AG04449 (cell line): ENCODE measurements around the gene THADA.
A peak's percentile ranks its signal among the peaks of the same experiment; 100 is the strongest.
"Not testable (repeated sequence)": the region's sequence is repeated elsewhere in the genome, so short reads cannot be mapped to it uniquely, and the experiment has no call there.

Experiments
- CTCF ChIA-PET: fragments of 350-600 bp; formaldehyde crosslinking; extraction: SDS; loops from one replicate; lab custom pipeline; 2021; ENCODE audit warnings: antibody characterized with exemption; lab: Yijun Ruan, JAX
- POLR2A ChIA-PET: fragments of 400-600, 350-600 bp; formaldehyde crosslinking; extraction: SDS; loops from one replicate; lab custom pipeline; 2020; ENCODE audit warnings: antibody characterized with exemption, inconsistent platforms; lab: Yijun Ruan, JAX
- DNase-seq: peaks from one replicate; pipeline ENCODE4 v3.0.0-alpha.2; 2010; ENCODE audit warnings: low read depth, low spot score
- H3K4me3 ChIP-seq: 2 replicates; pipeline ENCODE4 v1.5.1; 2011; ENCODE audit warnings: low read depth, mild to moderate bottlenecking, control low read depth, low read length
- CTCF ChIP-seq: IDR thresholded peaks from one replicate; pipeline ENCODE4 v1.5.1; 2011; ENCODE audit warnings: mild to moderate bottlenecking, moderate library complexity, low read length, control low read depth, inconsistent platforms; ENCODE audit not compliant: insufficient read depth; ENCODE audit errors: missing control alignments

THADA gene

GRCh38 chr2:43553341-43553855, 42.4 kb downstream of the THADA start:
- ChIA-PET POLR2A (no interaction called here), CTCF (interaction anchor here (0.6 to 2.1 kb wide), 4 partner anchors 11 to 24 kb away, joined by 3 to 6 read pairs (median 3); no protein-coding TSS in a partner anchor)
- DNase-seq, result no peak
- TF ChIP-seq CTCF, result no peak
- H3K4me3 ChIP-seq, result no peak overlapping the region

- POLR2A ChIA-PET, result no interaction called here
- no peak for DNase-seq
- CTCF ChIA-PET, result interaction anchor here (0.5 to 2.1 kb wide), 3 partner anchors 11 to 323 kb away, joined by 3 to 6 read pairs (median 3); no protein-coding TSS in a partner anchor
- no peak overlapping the region for H3K4me3 ChIP-seq
- no peak for TF ChIP-seq CTCF
Measured at GRCh38 chr2:43551990-43552389, 43.8 kb downstream of the THADA start.

GRCh38 chr2:43548381-43548780, 47.5 kb downstream of the THADA start:
- DNase-seq, POLR2A ChIA-PET, H3K4me3 ChIP-seq: not testable (repeated sequence)
- CTCF ChIA-PET, result interaction anchor here (1.8 kb wide), 1 partner anchor 28 kb away, joined by 4 read pairs; no protein-coding TSS in a partner anchor

DNA sequence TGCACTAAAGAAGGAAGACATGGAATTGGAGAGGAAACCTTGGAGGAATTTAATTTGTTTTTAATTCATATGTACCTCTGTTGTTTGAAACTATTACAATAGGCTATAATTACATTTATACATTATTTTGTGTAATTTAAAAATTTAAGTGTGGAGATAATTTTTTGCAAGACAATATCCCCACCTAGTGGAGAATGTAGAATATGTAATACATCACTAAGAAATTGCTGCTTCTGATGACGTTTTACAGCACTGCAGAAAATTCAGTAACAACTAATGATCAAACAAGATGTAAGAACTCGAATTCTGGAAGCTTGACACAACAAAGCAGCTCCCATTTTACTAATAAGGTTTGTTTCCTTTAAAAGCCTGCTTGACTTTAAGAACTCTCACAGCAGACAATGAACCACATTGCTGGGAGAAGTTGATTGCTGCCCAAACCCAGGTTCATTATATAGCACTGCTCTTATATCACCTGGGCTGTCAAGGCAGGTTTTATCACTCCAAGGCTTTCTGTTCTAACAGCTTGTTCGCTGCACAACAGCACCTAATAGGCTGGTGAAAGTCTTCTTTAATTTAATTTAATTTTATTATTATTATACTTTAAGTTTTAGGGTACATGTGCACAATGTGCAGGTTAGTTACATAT, 53.4 kb downstream of the THADA start:
- POLR2A ChIA-PET, result no interaction called here
- peak; percentile 12 for TF ChIP-seq CTCF
- no peak overlapping the region for H3K4me3 ChIP-seq
- CTCF ChIA-PET, result interaction anchor here (0.5 to 7.1 kb wide), 34 partner anchors 8 to 725 kb away, joined by 3 to 91 read pairs (median 6); no protein-coding TSS in a partner anchor
- no peak for DNase-seq

GRCh38 chr2:43541165-43541564, 54.7 kb downstream of the THADA start:
- no peak overlapping the region for H3K4me3 ChIP-seq
- TF ChIP-seq CTCF, result no peak
- POLR2A ChIA-PET, result interaction anchor here (0.7 kb wide), 1 partner anchor 10 kb away, joined by 3 read pairs; no protein-coding TSS in a partner anchor
- DNase-seq, result no peak
- CTCF ChIA-PET, result interaction anchor here (0.6 to 7.1 kb wide), 38 partner anchors 12 to 1322 kb away, joined by 3 to 91 read pairs (median 6); no protein-coding TSS in a partner anchor

GRCh38 chr2:43540021-43540779, 55.6 kb downstream of the THADA start:
- ChIA-PET CTCF (interaction anchor here (1.0 to 7.1 kb wide), 24 partner anchors 9 to 716 kb away, joined by 3 to 91 read pairs (median 5); no protein-coding TSS in a partner anchor), POLR2A (interaction anchor here (0.5 kb wide), 1 partner anchor 318 kb away, joined by 3 read pairs; no protein-coding TSS in a partner anchor)
- TF ChIP-seq CTCF, result no peak
- H3K4me3 ChIP-seq, result no peak overlapping the region
- DNase-seq, result peak; percentile 89
